GM21619 (cell line): Measurements from ENCODE around the gene ESCO1.
"Not testable (repeated sequence)": the region's sequence is repeated elsewhere in the genome, so short reads cannot be mapped to it uniquely, and the experiment has no call there.

ENCODE experiments used
- ATAC-seq: cut with Tn5 transposase; IDR thresholded peaks from one replicate; pipeline ENCODE4 v1.9.1; 2021; ENCODE audit not compliant: unreplicated experiment

The ESCO1 gene

DNA sequence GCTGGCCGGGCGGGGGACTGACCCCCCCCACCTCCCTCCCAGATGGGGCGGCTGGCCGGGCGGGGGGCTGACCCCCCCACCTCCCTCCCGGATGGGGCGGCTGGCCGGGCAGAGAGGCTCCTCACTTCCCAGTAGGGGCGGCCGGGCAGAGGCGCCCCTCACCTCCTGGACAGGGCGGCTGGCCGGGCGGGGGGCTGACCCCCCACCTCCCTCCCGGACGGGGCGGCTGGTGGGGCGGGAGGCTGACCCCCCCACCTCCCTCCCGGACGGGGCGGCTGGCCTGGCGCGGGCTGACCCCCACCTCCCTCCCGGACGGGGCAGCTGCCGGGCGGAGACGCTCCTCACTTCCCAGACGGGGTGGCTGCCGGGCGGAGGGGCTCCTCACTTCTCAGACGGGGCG lies 8.1 kb downstream of the ESCO1 start:
- not testable (repeated sequence) for ATAC-seq

DNA sequence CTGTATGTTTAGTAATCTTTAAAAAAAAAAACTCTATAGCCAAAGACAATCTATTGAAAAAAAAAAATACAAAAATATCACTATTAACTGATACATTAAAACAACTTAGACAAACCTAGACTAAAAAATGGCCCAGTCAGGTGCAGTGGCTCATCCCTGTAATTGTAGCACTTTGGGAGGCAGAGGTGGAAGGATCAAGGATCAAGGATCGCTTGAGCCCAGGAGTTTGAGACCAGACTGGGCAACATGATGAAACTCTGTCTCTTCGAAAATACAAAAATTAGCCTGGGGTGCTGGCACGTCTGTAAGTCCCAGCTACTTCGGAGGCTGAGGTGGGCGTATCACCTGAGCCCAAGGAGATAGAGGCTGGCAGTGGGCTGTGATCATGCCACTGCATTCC lies 16.1 kb downstream of the ESCO1 start:
- no peak for ATAC-seq

DNA sequence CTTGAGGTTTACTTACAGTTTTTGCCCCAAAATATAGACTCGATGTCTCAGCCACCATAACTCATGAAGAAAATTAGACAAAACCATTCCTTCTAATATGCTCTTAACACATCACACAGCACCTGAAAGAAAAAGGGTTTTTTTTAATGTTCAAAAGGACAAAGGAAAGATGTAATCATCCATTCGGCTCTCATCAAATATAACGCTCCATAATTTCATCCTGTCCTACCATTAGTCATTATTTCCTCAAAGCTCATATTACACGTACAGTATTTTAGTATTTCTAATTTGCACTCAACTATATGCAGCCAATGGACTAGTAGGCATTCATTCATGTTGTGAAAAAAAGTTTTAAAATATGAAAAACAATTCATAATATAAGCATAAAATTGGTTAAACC lies 24.8 kb downstream of the ESCO1 start:
- no peak for ATAC-seq

DNA sequence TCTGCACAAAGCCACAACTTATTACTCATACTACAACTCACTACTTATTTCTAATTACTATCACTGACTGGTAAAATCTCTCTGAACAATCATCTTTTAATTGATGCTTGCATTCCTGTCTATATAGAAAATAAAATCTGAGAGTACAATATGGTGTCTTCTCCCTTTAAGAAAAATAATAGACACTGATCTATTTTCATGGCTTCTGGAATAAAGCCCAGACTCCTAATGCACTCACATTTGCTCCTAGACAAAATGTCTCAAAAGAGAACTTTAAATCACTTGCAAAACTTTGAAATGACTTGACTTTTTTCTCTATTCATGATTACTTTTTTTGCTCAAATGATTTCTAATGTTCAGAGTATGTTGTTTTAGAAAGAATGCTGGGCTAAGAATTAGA lies 28.7 kb downstream of the ESCO1 start:
- no peak for ATAC-seq

DNA sequence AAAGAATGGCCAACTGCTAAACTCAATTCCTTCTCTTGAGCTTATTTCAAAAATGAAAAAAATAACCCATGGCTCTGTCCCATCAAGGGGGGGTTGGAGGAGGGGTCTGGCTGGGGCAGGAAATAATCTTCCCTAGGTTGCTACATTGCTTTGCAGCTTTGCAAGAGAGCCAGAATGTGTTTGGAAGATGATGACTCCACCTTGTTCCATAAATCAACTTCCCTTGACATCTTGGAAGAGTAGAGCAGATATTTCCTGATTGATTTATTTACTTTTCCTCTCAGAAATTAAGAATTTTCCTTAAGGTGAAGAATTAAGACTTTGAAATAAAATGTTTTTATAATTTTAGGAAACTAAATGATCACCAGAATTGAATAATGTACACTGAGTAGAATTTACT lies 41.3 kb downstream of the ESCO1 start:
- ATAC-seq, result no peak

DNA sequence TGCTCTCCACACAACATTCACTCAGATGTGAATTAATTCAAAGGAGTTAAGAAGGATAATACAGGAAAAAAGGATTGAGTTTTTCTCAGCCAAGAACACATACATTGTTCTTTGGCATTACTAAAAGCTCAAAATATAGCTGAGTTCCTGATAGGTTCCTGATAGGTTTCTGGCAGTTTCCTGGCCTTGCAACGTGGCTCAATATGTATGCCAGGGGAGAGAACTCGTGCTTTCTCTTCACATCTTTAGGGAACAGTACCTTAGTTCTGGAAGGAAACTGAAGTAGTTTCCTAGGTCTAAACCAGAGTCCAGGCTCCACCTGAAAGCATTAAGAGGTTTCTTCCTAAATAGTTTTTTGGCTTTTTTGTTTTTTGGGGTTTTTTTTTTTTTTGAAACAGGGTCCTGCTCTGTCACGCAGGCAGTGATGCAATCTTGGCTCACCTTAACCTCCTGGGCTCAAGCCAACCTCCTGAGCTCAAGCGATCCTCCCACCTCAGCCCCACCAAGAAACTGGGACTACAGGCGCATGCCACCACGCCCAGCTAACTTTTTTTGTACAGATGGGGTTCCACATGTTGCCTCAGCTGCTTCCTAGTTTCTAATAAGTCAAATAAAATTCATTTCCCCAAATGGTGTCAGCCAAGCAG lies 42.8 kb downstream of the ESCO1 start:
- ATAC-seq, result no peak

DNA sequence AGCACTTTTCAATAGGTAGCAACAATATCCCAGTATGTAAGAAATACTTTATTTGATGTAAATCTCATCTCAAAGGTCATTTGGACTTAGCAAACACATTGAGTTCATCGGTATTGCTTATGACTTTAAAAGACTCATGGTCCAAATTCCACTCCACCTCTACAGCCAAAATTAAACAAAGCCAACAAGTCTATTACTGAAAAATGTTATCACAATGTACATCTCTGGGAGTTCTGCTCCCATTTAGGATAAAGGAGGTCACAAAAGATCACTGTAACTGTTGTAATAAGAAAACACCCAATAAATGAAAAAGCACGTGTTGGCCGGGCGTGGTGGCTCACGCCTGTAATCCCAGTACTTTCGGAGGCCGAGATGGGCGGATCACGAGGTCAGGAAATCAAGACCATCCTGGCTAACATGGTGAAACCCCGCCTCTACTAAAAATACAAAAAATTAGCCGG lies 50.0 kb downstream of the ESCO1 start:
- no peak for ATAC-seq

DNA sequence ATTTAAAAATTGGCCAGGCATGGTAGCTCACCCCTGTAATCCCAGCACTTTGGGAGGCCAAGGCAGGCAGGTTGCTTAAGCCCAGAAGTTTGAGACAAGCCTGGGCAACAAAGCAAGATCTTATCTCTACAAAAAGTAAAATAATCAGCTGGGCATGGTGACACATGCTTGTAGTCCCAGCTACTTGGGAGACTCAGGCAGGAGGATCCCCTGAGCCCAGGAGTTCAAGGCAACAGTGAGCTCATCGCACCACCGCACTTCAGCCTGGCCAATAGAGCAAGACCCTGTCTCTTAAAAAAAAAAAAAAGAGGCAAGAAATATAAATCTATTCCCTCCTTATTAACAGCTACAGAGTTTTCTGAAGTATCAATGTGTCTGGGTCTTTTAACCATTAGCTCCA lies 51.9 kb downstream of the ESCO1 start:
- no peak for ATAC-seq

DNA sequence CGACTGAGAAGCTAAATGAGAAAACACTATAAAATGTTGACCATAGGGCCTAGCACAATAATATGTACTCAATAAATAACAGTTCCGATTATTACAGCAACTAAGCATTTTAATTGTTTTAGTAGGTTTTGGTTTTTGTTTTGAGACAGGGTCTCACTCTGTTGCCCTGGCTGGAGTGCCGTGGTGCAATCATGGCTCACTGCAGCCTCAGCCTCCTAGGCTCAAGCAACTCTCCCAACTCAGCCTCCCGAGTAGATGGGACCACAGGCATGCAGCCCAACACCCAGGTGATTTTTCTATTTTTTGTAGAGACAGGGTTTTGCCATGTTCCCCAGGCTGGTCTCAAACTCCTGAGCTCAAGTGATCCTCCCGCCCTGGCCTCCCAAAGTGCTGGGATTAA lies 54.1 kb downstream of the ESCO1 start:
- no peak for ATAC-seq

DNA sequence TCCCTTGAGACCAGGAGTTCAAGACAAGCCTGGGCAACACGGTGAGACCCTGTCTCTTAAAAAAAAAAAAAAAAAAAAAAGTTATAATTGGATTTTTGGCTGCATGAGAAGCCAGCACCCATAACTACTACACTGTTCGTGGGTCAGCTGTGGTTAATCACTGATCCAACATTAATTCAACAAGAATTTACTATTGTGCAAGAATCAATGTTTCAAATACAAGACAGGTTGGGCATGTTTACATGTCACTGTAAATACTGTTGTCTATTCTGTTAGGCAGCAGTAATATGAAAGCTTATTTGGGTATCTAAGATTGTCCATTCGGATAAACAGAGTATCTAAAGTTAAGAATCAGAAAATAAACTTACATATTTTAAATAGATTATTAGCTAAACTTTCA lies 62.3 kb downstream of the ESCO1 start:
- ATAC-seq, result no peak

DNA sequence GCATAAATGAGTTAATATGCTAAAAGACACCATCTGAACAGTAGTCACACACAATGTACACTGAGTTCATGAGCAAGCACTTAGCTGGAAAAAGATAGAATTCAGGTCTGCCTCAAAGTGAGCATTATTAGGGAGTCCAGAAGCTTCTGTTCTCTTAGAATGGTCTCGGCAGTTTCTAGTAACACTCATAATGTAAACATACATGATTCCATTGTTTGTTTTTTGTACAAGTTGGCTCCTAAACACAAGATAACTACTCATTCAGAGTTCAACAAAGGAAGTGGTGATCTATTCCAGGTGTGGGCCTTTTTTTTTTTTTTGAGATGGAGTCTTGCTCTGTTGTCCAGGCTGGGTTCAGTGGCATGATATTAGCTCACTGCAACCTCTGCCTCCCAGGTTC lies 66.2 kb downstream of the ESCO1 start:
- ATAC-seq, result no peak

DNA sequence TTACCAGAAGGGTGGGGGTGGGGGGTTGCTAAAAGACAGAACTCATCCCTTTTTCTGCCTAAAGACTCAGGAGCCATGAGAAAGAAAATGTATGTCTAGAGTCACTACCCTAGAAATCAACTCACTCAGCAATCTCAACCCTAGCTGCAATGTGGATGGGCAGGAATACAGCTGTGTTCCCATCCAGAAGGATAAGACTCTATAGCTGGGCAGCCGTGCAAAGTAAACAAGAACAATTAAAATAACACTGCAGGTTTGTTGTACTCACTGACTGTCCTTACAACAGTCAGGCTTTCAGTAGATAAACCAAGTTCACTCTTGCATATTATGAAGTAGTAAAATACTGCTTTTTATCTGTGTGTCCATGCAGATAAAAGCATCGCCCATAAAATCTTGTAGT lies 74.0 kb downstream of the ESCO1 start:
- no peak for ATAC-seq

DNA sequence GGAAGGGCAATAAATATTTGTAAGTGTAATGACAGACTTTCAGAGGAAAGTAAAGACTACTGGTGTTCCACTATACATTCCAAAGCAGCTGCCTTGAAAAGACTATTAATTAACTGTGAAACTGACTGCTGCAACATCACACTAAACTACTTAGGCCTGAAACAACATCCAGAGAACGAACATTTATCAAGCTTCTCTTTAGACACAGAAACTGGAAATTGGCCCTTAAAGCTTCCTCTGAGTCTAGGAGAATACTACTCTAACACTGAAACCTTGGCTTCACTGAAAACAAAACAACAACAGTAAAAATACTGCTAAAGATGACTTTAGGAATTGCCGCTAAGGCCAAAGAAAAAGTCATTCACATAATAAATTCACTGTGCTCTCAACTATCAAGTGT lies 74.6 kb downstream of the ESCO1 start:
- ATAC-seq, result no peak

DNA sequence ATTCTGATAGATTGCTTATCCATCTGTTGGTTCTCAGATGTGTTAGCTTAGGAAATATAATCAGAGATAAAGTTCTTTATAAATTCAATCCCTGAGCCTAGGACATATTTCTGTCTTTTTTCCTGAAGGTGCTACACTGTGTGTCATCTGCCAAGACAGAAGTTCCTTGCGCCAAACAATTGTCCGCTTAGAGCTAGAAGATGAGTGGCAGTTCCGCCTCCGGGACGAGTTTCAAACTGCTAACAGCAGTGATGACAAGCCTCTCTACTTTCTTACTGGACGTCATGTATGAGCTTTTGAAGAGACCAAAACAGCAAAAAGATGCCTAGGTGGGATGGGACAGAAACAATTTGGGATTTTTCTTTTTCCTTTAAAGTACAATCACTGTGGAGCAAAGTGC lies 78.0 kb downstream of the ESCO1 start:
- ATAC-seq, result no peak

DNA sequence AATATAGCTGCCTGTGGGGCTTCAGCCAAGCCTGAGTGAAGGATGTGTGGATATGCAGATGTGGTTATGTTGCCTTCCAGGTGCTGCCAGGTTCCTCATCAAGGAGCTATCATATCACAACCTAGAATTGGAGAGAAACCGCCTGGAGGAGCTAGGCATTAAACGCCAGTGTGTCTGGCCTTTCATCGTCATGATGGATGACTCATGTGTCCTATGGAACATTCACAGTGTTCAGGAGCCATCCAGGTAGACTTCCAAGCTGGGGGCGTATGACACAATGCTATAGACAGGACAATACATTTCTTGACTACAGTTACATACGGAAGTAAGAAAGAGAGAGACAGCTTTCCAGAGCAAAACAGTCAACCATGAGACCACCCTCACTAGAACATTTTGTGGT lies 86.8 kb downstream of the ESCO1 start:
- ATAC-seq, result no peak

DNA sequence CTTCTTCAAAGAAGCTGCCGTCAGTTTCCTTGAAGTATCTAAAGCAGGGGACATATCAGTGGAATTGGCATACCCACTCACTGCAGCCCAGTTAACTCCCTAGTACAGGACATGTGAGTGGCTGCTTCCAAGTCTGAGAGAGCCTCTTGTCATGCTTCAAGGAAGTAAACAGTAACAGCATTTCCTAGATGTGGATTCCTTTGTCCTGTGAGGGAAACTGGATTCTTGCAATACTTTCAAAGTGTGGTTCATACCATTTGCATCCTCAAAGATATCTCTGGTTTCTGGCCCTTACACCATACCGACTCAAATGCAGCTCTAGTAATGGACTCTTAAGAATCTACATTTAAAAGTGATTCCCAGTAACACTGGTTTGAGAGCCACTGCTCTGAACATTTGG lies 87.2 kb downstream of the ESCO1 start:
- no peak for ATAC-seq

DNA sequence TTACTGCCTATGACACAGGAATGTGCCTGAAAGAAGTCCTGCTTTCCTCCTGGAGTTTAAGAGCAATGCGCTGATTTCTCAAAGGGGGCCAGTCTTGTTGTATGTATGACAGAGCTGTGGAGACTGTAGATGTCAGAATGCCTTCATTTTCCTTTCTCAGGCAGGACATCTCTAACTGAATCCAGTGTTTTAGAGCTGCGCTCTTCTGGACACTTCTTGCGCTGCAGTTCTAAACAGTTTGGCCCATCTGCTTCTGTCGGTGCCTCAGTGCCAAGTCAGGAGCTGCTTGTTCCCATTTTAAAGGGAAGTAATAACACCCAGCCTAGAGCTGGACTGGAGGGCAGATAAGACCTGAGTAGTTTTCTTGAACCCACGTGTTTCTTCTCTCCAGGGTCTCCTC lies 91.4 kb downstream of the ESCO1 start:
- no peak for ATAC-seq

DNA sequence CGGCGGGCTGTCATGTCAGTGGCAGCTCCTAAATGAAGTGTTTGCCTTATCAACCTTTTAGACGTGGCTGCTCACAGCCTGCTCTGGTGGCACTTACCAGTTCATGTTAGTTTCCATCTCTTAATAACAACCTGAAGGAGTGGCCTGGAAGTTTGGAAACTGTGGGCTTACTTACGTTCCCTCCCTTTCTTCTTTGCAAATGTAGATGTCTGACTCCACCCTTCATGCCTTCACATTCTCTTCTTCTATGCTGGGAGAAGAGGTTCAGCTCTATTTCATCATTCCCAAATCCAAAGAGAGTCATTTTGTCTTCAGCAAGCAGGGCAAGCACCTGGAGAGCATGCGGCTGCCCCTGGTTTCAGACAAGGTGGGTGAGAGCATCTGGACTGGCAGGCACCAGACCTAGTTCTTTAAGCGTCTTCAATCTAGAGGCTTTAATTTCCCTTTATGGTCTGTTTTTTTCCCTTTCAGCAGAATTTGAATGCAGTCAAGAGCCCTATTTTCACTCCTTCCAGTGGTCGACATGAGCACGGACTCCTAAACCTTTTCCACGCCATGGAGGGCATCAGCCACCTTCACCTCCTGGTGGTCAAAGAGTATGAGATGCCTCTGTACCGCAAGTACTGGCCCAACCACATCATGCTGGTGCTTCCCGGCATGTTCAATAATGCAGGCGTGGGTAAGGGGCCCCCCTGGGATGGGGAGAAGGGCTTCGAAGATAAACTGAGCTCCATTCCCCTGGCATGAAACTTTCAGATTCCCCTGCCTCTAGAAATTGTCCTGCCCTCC lies 92.4 kb downstream of the ESCO1 start:
- ATAC-seq, result no peak

DNA sequence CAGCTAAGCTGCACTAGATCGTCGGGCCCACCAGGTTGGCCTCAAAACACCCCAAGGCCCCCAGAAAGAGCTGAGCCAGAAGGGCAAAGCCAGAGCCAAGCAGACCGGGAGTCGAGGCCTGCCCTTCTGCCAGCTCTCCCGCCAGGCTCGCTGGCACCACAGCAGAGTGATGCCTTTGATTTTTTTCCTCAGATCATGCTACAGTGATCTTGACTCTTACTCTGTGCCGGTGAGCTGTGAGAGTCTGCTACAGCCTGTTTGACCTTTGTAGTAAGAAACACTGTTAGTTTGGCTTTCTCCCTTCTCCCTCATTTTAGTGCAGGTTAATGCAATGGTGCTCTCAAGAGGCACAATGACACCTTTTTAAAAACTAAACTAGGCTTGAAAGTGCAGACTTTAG lies 97.8 kb downstream of the ESCO1 start:
- no peak for ATAC-seq

DNA sequence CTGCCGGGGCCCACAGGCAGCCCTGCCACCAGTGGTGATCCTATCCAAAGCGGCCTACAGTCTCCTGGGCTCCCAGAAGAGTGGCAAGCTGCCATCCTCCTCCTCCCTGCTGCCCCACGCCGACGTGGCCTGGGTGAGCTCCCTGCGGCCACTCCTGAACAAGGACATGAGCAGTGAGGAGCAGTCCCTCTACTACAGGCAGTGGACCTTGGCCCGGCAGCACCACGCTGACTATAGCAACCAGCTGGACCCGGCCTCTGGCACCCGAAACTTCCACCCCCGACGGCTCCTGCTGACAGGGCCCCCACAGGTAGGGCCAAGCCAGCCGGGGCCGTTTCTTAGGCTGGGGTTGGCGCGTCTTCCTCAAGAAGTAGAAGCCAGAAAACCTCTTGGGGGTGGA lies 100.5 kb downstream of the ESCO1 start:
- ATAC-seq, result no peak

DNA sequence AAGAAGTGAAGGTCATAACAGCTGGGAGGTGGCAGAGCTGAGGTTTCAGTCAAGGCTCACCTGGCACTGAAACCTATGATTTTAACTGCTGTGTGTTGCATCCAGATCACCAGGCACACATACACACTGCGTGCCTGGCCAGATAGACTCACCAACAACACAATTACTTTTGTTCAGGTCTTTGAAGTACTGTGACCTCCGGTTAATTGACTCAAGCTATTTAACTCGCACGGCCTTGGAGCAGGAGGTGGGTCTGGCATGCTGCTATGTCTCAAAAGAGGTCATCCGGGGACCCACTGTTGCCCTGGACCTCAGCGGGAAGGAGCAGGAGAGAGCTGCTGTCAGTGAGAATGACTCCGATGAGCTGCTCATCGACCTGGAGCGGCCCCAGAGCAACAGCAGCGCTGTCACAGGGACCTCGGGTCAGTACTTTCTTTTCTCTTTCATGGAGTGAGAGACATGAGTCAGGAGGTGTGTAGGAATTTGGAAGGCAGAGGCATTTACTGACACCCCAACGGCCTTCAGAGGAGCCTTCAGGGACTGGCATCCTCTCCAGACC lies 104.1 kb downstream of the ESCO1 start:
- ATAC-seq, result no peak

DNA sequence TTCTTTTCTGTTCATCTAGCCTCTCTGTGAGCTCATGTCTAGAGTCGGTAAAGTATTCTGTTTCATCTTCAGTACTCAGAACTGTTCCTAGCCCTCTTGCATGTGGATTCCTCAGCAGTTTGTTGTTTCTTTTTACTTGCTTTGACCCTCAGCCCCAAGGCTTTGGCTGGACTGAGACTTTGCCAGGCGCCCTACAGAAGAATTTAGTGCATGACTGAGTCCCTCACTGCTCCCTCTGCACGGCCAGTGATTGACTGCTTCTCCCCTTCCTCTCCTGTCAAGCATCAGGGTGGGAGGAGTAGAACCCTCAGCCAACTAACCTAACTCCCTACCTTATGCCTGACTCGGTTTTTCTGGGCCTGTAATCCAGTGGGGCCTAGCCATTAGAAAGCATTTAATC lies 109.8 kb downstream of the ESCO1 start:
- ATAC-seq, result no peak
